GM18499 (cell line): Measurements from ENCODE around the gene SNRNP40.
"Not testable (repeated sequence)": the region's sequence is repeated elsewhere in the genome, so short reads cannot be mapped to it uniquely, and the experiment has no call there.

ENCODE experiments used
- ATAC-seq: cut with Tn5 transposase; IDR thresholded peaks from one replicate; pipeline ENCODE4 v1.9.1; 2021; ENCODE audit warnings: moderate number of reproducible peaks; ENCODE audit not compliant: insufficient read depth, unreplicated experiment

SNRNP40 gene

GRCh38 chr1:31289021-31289420 is 7.6 kb downstream of the SNRNP40 start:
- no peak for ATAC-seq

DNA sequence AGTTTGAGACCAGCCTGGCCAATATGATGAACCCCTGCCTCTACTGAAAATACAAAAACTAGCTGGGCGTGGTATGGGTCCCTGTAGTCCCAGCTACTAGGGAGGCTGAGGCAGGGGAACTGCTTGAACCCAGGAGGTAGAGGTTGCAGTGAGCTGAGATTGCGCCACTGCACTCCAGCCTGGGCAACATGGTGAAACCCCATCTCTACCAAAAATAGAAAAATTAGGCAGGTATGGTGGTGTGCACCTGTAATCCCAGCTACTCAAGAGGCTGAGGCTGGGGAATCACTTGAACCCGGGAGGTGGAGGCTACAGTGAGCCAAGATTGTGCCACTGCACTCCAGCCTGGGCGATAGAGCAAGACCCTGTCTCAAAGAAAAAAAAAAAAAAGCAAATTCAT is 8.8 kb downstream of the SNRNP40 start:
- ATAC-seq: not testable (repeated sequence)

DNA sequence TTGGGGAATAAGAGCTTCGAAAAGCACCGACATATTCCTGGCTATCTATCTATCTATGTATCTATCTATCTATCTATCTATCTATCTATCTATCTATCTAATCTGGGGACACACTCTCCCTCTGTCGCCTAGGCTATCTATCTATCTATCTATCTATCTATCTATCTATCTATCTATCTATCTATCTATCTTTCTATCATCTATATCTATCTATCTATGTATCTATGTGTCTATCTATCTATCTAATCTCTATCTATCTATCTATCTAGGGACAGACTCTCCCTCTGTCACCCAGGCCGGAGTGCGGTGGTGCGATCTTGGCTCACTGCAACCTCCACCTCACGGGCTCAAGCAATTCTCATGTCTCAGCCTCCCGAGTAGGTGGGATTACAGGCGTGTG is 14.2 kb downstream of the SNRNP40 start:
- not testable (repeated sequence) for ATAC-seq

DNA sequence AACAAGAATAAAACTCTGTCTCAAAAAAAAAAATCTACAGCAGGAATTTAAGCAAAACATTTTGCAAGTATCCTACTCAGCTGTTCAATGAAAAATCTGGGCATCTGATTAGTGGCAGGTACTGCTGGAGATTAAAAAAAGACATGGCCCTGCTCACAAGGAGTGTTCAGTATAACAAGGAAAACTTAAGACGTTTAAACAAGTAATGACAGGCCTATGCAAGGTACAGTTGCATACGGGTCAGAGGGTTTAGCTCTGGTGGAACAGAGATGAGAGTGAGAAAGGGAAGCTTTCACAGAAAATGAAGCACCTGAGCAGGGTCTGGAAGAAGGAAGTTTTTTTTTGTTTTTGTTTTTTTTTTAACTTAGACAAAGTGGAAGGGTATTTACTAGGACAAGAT is 23.0 kb downstream of the SNRNP40 start:
- ATAC-seq: no peak

- ATAC-seq: no peak
These were observed 24.2 kb downstream of the SNRNP40 start for GRCh38 chr1:31272369-31272768.

DNA sequence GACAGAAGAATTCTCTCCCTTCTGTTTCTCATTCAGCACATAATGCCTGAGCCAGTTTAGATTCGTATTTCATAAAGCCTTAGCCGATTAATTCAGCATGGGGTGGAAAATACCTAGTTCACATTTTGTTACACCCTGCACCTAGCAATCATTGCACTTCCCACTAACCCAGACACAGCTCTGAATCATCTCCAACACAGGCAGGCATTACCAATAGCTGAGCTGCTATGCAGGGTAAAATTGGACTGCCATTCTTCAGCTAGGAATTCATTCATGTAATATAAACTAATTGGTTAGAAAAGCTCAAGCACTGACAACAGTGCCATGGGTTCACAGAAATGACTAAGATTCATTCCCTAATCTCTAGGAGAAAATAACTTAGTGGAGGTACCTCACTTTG is 30.0 kb downstream of the SNRNP40 start:
- ATAC-seq: no peak

DNA sequence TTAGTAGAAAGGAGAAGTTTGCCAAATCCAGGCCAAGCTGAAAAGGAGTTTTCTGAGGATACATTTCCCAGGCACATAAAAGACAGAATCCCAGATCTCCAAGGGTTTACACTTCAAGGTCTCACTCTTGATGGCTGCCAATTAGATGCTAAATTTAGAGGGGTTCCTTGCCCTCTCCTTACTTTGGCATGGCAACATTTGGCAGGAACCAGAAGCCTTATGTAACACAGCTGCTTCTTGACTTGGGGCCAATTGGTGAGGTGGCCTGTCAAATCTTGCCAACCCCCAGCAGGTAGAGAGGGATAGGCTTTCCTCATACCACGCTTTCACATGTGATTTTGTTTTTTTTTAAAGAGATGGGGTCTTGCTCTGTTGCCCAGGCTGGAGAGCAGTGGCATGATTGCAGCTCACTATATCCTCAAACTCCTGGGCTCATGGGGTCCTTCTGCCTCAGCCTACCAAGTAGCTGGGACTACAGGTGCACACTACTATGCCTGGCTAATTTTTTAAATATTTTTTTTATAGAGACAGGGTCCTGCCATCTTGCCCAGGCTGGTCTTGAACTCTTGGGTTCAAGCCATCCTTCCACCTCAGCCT is 31.7 kb downstream of the SNRNP40 start:
- ATAC-seq: no peak

DNA sequence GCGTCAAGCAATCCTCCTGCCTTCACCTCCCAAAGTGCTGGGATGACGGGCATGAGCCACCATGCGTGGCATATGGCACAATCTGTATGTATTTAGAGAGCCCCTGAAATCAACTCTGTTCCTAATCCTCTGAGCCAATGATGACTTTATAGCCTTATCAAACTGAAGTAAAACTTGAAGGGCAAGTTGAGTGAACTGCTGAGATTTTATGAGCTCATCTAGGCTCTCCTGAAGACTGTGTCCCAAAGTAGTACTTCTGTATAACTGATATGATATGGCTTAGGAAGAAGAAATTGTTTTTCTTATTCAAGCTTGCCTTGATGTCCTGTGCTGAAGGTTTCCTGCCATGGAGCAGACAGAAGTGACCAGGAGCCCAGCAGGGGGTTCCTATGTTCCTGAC is 33.2 kb downstream of the SNRNP40 start:
- no peak for ATAC-seq

GRCh38 chr1:31262393-31262792 is 34.2 kb downstream of the SNRNP40 start:
- ATAC-seq: not testable (repeated sequence)

GRCh38 chr1:31261916-31262315 is 34.7 kb downstream of the SNRNP40 start:
- ATAC-seq: no peak

DNA sequence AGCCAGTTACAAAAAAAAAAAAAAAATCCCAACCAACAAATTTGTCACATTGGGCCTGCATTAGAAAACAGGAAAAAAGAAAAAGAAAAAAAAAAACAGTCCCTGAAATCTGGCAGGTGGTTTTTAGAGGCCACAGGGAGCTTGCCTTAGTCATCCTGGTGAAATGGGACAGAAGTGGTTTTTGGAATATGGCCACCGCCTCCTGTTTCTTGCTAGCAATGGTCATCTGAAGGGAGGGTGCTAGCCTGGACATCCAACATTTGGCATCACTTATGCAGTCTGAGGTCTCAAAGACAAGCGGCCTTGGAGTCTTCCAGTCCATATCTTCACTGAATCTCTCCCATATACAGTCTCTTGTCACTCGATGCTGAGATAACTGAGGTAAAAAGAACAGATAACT is 36.8 kb downstream of the SNRNP40 start:
- ATAC-seq: no peak

DNA sequence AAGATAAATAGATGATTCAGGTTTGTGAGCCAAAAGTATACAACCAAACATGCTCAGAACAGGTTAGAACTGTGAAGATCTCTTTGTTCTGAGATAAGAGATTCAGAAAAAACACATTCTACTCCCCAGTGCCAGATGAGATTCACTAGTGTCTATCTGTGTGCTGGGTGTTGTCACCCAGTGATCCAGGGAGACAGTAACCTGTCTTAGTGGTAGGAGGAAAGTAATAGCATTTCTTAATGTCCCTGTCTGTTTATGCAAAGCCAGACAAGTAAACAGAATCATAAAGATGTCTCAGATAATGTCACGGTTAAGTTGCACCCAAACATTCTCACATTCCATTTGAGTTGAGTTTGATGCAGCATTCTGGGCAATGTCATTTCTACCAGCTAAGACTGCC is 38.0 kb downstream of the SNRNP40 start:
- ATAC-seq: no peak

DNA sequence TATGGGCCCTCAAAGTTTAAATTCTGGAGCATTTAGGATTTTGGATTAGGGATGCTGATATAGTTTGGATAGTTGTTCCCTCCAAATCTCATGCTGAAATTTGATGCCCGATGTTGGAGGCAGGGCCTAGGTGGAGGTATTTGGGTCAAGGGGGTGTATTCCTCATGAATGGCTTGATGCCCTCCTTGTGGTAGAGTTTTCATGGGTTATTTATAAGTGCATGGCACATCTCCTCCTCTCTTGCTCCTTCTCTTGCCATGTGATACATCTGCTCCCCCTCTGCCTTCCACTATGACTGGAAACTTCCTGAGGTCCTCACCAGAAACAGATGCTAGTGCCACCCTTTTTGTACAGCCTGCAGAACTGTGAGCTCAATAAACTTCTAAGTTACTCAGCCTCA is 39.4 kb downstream of the SNRNP40 start:
- no peak for ATAC-seq

GRCh38 chr1:31249854-31250253 is 46.7 kb downstream of the SNRNP40 start:
- ATAC-seq: no peak

GRCh38 chr1:31248276-31248675 is 48.3 kb downstream of the SNRNP40 start:
- ATAC-seq: no peak

GRCh38 chr1:31244326-31244725 is 52.3 kb downstream of the SNRNP40 start:
- ATAC-seq: no peak

- ATAC-seq: no peak
These were observed 52.9 kb downstream of the SNRNP40 start for GRCh38 chr1:31243501-31244286.

DNA sequence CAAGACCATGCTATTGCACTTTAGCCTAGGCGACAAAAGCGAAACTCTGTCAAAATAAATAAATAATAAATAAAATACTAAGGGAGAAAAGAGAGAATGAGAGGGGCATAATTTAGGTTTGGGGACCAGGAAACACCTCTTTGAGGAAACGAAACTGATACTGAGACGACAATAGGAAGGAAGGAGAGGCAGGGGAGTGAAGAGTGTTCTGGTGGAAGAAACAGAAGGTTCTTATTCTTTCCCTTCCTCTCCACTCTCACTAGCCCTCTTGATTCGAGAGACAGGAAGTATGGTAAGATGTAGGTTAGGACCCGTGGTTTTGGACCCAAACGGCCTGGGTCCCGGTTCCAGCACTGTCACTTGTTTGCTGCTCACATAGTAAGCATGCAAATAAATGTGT is 55.3 kb downstream of the SNRNP40 start:
- ATAC-seq: no peak

DNA sequence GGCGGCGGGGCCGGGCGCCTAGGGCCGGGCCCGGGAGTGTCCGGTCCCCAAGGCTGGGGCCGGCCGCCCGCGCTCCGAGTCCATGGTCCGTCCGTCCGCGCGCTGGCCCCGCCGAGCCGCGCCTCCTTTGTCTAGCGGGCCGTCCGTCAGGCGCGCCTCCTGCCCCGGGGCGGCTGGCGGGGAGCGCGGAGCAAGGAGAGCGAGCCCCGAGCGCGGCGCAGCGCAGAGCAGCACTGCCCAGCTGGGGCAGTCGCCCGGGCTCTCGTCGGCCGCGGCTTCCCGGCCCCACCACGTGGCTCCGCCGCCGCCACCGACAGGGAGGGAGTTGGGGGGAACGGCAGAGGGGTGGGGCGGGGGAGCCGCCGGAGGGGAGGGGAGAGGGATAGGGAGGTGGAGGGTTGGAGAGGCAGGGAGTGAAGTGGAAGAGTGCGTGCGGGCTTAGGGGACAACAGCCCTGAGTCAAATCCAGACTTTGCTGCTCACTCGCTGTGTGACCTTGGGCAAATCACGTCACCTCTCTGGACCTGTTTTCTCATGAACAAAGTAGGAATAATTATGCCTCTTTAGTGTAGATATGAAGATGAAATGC is 56.8 kb downstream of the SNRNP40 start, which contains the start of gene NKAIN1:
Gene NKAIN1 (minus strand): TSS at position 235 of the 589 bp plus-strand sequence. CDS start 340 bp downstream, outside the sequence.
- ATAC-seq: no peak

DNA sequence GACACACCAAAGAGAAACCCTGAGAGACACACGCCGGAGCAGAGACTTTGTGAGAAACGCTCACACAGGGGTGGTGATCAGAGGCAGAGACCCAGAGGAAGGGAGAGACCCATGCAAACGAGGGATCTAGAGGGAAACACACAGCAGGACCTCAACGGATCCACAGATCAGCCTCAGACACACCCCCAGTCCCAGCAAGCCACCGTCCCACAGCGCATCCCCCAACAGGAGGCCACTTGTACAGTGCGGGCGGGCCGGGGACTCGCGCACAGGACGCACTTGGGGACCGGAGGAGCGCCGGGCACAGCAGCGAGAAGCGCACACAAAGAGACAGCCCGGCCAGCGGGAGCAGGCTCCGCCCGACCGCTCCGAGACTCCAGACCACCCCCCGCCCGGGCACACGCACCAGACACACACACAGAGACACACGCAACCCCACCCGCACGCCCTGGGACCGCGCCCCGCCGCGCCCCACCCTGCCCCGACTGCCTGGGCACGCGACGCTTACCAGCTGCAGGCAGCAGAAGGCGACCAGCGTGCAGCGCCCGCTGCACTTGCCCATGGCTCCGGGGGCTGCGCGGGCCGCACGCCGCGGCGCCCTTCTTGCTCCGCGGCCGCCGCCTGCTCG is 57.5 kb downstream of the SNRNP40 start:
- ATAC-seq: no peak

- ATAC-seq: no peak
These were observed 58.0 kb downstream of the SNRNP40 start for GRCh38 chr1:31238612-31238985.
